GM12878 (cell line): Measurements from ENCODE around the gene TNKS1BP1. TPM values are rescaled to one million over a fixed set of nuclear protein-coding genes. Genes with fewer than 3 reads are reported as not detected.
A peak's percentile ranks its signal among the peaks of the same experiment; 100 is the strongest.

Experiments used
- ATAC-seq: fragments of 200-7000 bp; cut with Tn5 transposase; 3 replicates; pipeline ENCODE4 v1.9.1; 2020; ENCODE audit warnings: mild to moderate bottlenecking, moderate library complexity
- BruUV-seq: library from RNA; stranded (reverse); fragments of 400-500 nt; replicated peaks from 2 replicates; lab custom pipeline; 2021; lab: Mats Ljungman, UMichigan
- CTCF ChIA-PET: fragments of 300-600 bp; sonication (Branson Sonifier 250); formaldehyde crosslinking; extraction: SDS; loops from one replicate; lab custom pipeline; 2021; ENCODE audit warnings: inconsistent platforms; lab: Yijun Ruan, JAX
- POLR2A ChIA-PET: fragments of 350-600 bp; formaldehyde crosslinking; extraction: SDS; loops from one replicate; lab custom pipeline; 2021; ENCODE audit warnings: inconsistent platforms; lab: Charles Lee
- RAD21 ChIA-PET: fragments of 300-600 bp; sonication (Branson Sonifier 250); formaldehyde crosslinking; loops from one replicate; lab custom pipeline; 2023; ENCODE audit warnings: antibody characterized with exemption; ENCODE audit not compliant: unreplicated experiment; lab: Charles Lee
- SMC1A ChIA-PET: fragments of 300-600 bp; sonication (Branson Sonifier 250); formaldehyde crosslinking; loops from one replicate; lab custom pipeline; 2023; ENCODE audit not compliant: unreplicated experiment, uncharacterized antibody; lab: Charles Lee
- DNase-seq: peaks from one replicate; pipeline ENCODE4 v3.0.0-alpha.2; 2011; ENCODE audit warnings: low read depth, low spot score
- FAIRE-seq: peaks from 3 replicates; lab custom pipeline; 2011; peaks lifted over from hg19 to GRCh38; lab: Jason Lieb, UNC
- H2AFZ ChIP-seq: 2 replicates; pipeline ENCODE4 v1.6.0; 2011; ENCODE audit warnings: low read depth, low read length, control low read depth; ENCODE audit not compliant: control insufficient read depth
- H3K27ac ChIP-seq: 2 replicates; pipeline ENCODE4 v1.5.1; 2011; ENCODE audit warnings: control low read depth; ENCODE audit not compliant: control insufficient read depth, insufficient read depth
- H3K27me3 ChIP-seq, 2 experiments: replicated peaks in 1 of 2; 2 replicates each; pipeline versions ENCODE4 v1.6.0 to v1.6.1; 2011; ENCODE audit warnings: low read length in 1 of 2; ENCODE audit not compliant: control insufficient read depth in 2 of 2, insufficient read depth in 2 of 2
- H3K36me3 ChIP-seq, 2 experiments: 2 replicates each; pipeline ENCODE4 v1.5.1; 2011; ENCODE audit warnings: low read length in 1 of 2; ENCODE audit not compliant: control insufficient read depth in 2 of 2, insufficient read depth in 2 of 2
- H3K4me1 ChIP-seq: 2 replicates; pipeline ENCODE4 v1.6.1; 2011; ENCODE audit warnings: mild to moderate bottlenecking, low read length, moderate library complexity, mixed read lengths; ENCODE audit not compliant: control insufficient read depth, insufficient read depth
- H3K4me2 ChIP-seq: 2 replicates; pipeline ENCODE4 v1.6.0; 2011; ENCODE audit warnings: control low read depth; ENCODE audit not compliant: control insufficient read depth, insufficient read depth
- H3K4me3 ChIP-seq: fragments of 200-600 bp; sonication (generic); 2 replicates; pipeline ENCODE4 v1.5.1; 2016
- H3K79me2 ChIP-seq: 2 replicates; pipeline ENCODE4 v1.6.0; 2011; ENCODE audit warnings: low read length; ENCODE audit not compliant: control insufficient read depth, insufficient read depth
- H3K9ac ChIP-seq: 2 replicates; pipeline ENCODE4 v1.8.0; 2011; ENCODE audit warnings: low read length, control low read depth, mixed read lengths; ENCODE audit not compliant: control insufficient read depth, insufficient read depth
- H3K9me3 ChIP-seq: replicated peaks from 3 replicates; pipeline ENCODE4 v1.5.1; 2011; ENCODE audit warnings: mild to moderate bottlenecking, low read length; ENCODE audit not compliant: control insufficient read depth, insufficient read depth
- H4K20me1 ChIP-seq: 2 replicates; pipeline ENCODE4 v1.6.0; 2011; ENCODE audit not compliant: control insufficient read depth, insufficient read depth
- MLLT1 ChIP-seq: fragments of 450-650 bp; IDR thresholded peaks from 2 replicates; pipeline ENCODE4 v1.6.1; 2016; ENCODE audit warnings: mild to moderate bottlenecking
- MTA3 ChIP-seq: IDR thresholded peaks from 2 replicates; pipeline ENCODE4 v1.6.1; 2012; ENCODE audit warnings: low read length, inconsistent platforms, borderline replicate concordance
- MYC ChIP-seq: IDR thresholded peaks from 2 replicates; pipeline ENCODE4 v1.6.1; 2011; ENCODE audit warnings: mild to moderate bottlenecking, low read length, moderate library complexity, inconsistent platforms; ENCODE audit not compliant: insufficient read depth, insufficient replicate concordance, insufficient read length, severe bottlenecking
- RCOR1 ChIP-seq: conservative IDR thresholded peaks from 2 replicates; pipeline ENCODE4 v1.6.1; 2012; ENCODE audit warnings: low read depth, low read length, improper control_type of control experiment
- SUZ12 ChIP-seq: fragments of 200-600 bp; sonication (generic); IDR thresholded peaks from one replicate; pipeline ENCODE4 v1.6.1; 2018; ENCODE audit warnings: antibody characterized with exemption, mild to moderate bottlenecking; ENCODE audit not compliant: unreplicated experiment
- TBL1XR1 ChIP-seq: IDR thresholded peaks from 2 replicates; pipeline ENCODE4 v1.6.1; 2012; ENCODE audit warnings: low read depth, low read length, improper control_type of control experiment
- TCF3 ChIP-seq: IDR thresholded peaks from 2 replicates; pipeline ENCODE4 v1.6.1; 2012; ENCODE audit warnings: low read depth, mild to moderate bottlenecking, low read length, borderline replicate concordance; ENCODE audit not compliant: insufficient read depth
- WGBS: methylation state at CpG from one replicate; pipeline ENCODE4 v1.1.6; 2016; ENCODE audit warnings: low lambda C conversion rate; ENCODE audit not compliant: insufficient replicate concordance, insufficient coverage; ENCODE audit errors: missing lambda C conversion rate; 5-methylcytosine and 5-hydroxymethylcytosine counted together
- in situ Hi-C: fragments of 300-500 bp; cut with MboI; formaldehyde crosslinking; loops from 9 replicates; pipeline ENCODE4 v1.14.3; 2018; ENCODE audit warnings: mixed read lengths
- intact Hi-C: fragments of 100-400 bp; cut with micrococcal nuclease; formaldehyde crosslinking; loops from one replicate; pipeline ENCODE4 v1.14.2; 2022; ENCODE audit not compliant: unreplicated experiment
- polyA plus RNA-seq, 11 experiments: library from polyadenylated mRNA; depleted of rRNA in 4 of 11; unstranded in 6 of 11; stranded (reverse) in 5 of 11; fragments of >200 nt; fragmentation: Nextera tagmentation in 4 of 11; fragmentation: Illumina TruSeq in 1 of 11; extraction: Ambion mirVana in 4 of 11; extraction: Trizol in 1 of 11; gene quantifications; 1 replicate in 1 of 11; 2 replicates in 10 of 11; pipeline versions ENCODE4 v1.2.1 to v1.2.3, GENCODE V29; 2011 to 2016; ENCODE audit warnings: inconsistent platforms in 2 of 11, missing spikeins in 2 of 11, low read depth in 1 of 11
- total RNA-seq, 4 experiments: library from RNA; depleted of rRNA in 3 of 4; stranded (reverse); fragments of >200 nt in 3 of 4; fragmentation: Illumina TruSeq in 1 of 4; extraction: Trizol in 1 of 4; gene quantifications; 2 replicates each; pipeline versions ENCODE4 v1.2.1 to v1.2.3, GENCODE V29; 2013 to 2021

TNKS1BP1 gene
- total and polyA plus RNA-seq, 10 of the 15 experiments (the other 5 are each of a cell fraction or from before 2014, with no cell fraction given), result 0.26 to 15.8 (median 4.3) TPM

GRCh38 chr11:57354699-57355098, 29.9 kb upstream of the TNKS1BP1 start:
- WGBS, result 32% methylated on average over 6 of the region's 6 CpGs
- ChIA-PET CTCF (no interaction called here), POLR2A (no interaction called here), RAD21 (no interaction called here), SMC1A (no interaction called here)
- DNase-seq (no peak), FAIRE-seq (no peak), ATAC-seq (peak; percentile 29; the same call in 1 of the 3 replicates)
- Histone ChIP-seq H3K4me1 (no peaks in the 10 kb centered on the region), H4K20me1 (no peaks in the 10 kb centered on the region), H3K4me3 (no peak overlapping the region), H3K9ac (no peak overlapping the region), H3K4me2 (no peak overlapping the region), H3K9me3 (no peaks in the 10 kb centered on the region; the same call in 2 of the 3 replicates), H3K79me2 (no peaks in the 10 kb centered on the region), H3K27me3 (no peaks in the 10 kb centered on the region; a peak in 1 of 4 replicates), H3K36me3 (no peaks in the 10 kb centered on the region), H2AFZ (no peak overlapping the region), H3K27ac (no peak overlapping the region)
- intact Hi-C loops, result no loop called here
- TF ChIP-seq SUZ12 (no peak), MTA3 (no peak), MLLT1 (no peak), TBL1XR1 (no peak), TCF3 (no peak), RCOR1 (no peak), MYC (no peak)
- no TSS peak for BruUV-seq
- in situ Hi-C loops, result no loop called here
